ENCODE measurements around the gene OLFM1.
A peak's percentile ranks its signal among the peaks of the same experiment; 100 is the strongest.

The OLFM1 gene

GRCh38 chr9:135090081-135090480 lies 2.6 kb downstream of the OLFM1 start:
- DNase-seq (ENCODE audit: low spot score) = no peak

- DNase-seq (ENCODE audit: low spot score) = no peak
Measured at GRCh38 chr9:135090547-135090946, 3.1 kb downstream of the OLFM1 start.

- no peak for DNase-seq (ENCODE audit: low spot score)
Measured at GRCh38 chr9:135091545-135091944, 4.1 kb downstream of the OLFM1 start.

DNA sequence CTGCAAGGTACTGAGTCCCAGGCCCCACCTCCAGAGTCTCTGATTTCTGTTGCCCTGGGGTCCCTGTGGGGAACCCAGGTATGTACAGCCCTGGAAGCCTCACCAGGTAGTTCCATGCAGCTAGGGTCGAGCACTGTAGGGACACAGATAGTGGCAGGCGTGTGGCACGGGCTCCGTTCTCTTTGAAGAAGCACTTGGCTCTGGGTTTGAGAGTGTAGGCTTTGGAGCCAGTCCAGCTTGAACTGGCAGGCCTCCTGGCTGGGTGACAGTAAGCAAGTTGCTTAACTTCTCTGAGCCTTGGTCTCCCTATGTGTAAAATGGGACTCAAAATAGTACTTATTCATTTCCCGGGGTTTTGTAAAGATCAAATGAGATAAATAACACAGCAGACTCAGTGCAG lies 5.6 kb downstream of the OLFM1 start:
- no peak for DNase-seq (ENCODE audit: low spot score)

DNA sequence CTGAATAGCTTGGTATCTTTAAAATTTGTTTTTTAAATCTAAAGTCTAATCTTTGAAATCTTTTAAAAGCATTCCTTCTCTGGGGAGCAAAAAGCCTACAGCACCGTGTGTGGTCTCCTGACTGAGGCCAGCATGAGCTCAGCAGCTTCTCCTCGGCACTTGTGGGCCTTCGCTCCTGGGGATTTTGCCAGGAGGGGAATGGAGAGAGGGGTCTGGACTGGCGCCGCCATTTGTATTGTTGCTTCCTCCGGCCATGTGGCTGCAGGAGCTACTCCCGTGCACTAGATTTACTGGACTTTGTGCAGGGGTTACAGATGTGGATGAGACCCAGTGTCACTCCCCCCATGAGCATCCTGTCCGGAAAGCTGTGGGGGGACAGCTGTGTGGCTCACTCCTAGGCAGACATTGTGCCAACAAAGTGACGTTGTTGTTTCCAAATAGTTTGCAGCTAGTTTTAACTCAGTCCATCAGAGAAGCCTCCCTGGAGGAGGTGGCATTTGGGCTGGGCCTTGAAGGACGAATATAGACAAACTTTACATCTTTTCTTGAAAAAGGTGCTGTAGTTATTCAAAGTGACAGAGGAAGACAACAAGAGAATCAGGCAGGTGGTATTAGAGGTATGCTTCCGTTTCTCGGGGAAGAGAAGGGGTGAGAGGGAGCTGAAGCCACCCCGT lies 6.6 kb downstream of the OLFM1 start:
- no peak for DNase-seq (ENCODE audit: low spot score)

- DNase-seq (ENCODE audit: low spot score) = no peak
Measured at GRCh38 chr9:135095470-135096407, 8.3 kb downstream of the OLFM1 start.

DNA sequence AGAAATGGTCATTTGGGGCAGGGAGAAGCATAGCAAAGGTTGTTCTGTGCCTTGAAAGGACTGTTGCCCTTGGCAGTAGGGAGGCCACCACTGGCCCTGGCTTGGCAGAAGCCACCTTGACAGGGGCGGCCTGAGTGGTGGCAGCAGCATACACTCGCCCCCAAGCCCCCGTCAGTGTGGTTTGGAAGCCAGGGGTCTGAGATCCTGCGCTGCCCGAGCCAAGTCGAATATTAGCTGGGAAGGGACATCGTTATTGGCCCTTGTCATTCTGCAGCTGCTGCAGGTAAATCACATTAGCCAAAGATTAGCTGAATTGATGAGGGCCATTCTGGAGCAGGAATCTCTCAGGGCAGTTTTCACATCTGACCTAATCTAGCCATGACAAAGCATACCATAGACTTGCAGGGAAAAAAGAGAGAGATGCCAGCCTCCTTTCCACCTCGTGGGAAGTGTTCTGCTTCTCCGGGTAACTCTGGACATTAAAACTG lies 9.0 kb downstream of the OLFM1 start:
- no peak for DNase-seq (ENCODE audit: low spot score)

GRCh38 chr9:135098400-135099105 lies 11.1 kb downstream of the OLFM1 start:
- DNase-seq (ENCODE audit: low spot score) = no peak

DNA sequence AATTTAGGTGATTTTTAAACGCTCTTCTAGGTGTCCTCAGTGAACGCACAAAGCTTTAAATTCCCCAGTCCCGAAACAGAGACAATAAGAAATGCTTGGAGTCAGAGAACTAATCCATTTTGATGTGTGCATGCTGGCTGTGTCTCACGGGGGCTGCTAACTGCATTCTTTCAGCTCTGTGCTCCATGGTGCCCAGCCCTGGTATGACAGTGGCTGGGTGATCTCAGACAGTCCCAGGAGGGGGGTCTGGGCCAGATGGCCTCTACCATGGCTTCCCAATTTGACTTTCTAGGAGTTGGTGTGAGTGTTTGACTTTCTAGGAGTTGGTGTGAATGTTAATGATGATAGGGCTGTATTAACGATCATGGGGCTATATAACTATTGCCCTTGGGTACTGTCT lies 12.1 kb downstream of the OLFM1 start:
- no peak for DNase-seq (ENCODE audit: low spot score)

- DNase-seq (ENCODE audit: low spot score) = peak; percentile 71
Measured at GRCh38 chr9:135100241-135100681, 12.8 kb downstream of the OLFM1 start.

GRCh38 chr9:135100725-135101410 lies 13.4 kb downstream of the OLFM1 start:
- no peak for DNase-seq (ENCODE audit: low spot score)

DNA sequence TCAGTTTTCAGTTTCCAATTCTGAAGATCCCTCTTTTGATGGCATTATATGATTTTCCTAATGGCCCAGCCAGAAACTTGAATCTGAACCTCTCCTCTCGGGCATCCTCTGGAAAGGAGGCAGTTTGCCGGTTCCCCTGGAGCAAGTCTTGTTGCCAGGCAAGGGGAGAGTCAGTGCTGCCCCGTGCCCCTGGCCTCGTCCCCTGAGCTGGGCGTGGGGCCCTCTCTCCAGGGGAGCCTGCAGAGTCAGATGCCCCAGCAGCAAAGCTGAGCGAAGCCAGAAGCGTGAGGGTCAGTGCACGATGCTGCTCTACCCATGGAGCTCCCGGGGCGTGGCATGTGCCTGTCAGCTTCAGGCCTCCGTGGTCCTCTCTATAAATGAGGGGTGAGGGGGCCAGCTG lies 14.0 kb downstream of the OLFM1 start:
- DNase-seq (ENCODE audit: low spot score) = no peak

- no peak for DNase-seq (ENCODE audit: low spot score)
Measured at GRCh38 chr9:135101926-135102325, 14.5 kb downstream of the OLFM1 start.

GRCh38 chr9:135102331-135102730 lies 14.9 kb downstream of the OLFM1 start:
- DNase-seq (ENCODE audit: low spot score) = no peak

- no peak for DNase-seq (ENCODE audit: low spot score)
Measured at GRCh38 chr9:135103001-135103446, 15.6 kb downstream of the OLFM1 start.

DNA sequence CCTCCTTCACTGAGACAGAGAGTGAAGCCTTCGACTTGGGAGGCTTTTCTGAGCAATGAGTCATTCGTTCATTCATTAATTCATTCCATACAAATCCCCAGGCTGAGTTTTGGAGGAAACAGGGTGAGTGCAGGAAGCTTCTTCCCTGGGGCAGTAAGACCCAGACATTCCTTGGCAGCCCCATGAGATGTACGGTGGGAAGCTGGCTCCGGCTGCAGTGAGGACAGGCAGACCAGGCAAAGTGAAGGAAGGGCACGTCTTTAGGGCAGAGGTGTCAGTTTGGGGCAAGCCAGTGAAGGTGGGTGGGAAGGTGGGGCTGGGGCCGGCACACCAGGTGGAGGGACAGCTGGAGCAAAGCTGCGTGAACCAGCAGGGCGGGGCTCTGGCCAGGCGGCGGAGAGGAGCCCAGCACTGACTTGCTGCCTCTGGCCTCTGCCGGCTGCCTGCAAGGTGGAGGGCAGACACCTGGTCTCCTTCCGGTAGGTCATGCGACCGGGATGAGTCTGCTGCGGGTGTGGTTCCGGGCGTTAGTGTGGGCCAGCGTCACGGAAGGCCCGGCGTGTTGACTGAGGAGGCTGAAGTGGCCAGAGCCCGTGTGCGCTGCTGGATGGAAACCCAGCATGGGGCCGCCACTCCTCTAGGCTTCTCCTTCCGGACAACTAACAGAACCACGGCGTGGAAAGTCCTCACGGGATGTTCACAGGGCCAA lies 16.6 kb downstream of the OLFM1 start:
- no peak for DNase-seq (ENCODE audit: low spot score)

DNA sequence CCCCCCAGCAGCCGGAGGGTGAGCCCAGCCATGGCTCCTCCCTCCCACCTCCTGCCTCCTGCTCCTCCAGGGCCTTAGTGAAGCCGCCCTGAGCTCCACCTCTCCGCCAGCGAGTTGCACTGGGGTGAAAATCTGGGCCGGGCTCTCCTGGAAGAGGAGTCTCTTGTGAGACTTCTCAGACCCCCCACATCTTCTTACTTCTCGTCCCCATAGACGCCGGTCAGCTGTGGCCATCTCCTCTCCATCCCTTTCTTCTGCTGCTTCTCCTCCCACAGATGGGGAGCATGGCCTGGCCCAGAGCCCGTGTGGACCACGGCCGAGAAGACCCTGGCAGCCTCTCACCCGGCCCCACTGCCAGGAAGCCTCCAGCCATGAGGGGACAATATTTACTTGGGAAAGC lies 17.3 kb downstream of the OLFM1 start:
- DNase-seq (ENCODE audit: low spot score) = no peak

DNA sequence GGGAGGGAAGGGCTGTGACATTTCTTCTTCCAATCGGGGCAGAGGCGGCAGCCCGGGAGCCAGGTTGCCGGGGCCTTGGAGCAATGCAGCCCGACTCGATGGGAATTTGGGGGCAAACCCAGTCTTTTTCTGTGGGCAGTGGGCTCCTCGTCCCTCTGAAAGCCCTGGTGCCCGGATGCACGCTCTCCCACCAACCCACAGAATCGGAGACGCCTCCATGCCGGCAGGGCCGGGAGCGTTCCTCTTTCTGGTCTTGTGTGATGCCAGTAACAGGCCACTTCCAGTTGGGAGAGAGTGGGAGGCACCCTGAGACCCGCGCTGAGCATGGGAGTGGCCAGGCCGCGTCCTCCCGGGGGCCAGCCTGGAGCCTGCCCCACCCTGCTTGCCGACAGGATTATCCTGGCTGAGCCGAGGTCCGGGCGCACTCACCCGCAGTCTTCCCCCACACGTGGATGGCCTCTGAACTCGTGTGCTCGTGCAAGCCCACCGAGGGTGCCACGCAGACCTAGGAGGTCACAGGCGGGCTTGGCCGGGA lies 17.8 kb downstream of the OLFM1 start:
- DNase-seq (ENCODE audit: low spot score) = no peak

- DNase-seq (ENCODE audit: low spot score) = no peak
Measured at GRCh38 chr9:135105938-135106491, 18.5 kb downstream of the OLFM1 start.

DNA sequence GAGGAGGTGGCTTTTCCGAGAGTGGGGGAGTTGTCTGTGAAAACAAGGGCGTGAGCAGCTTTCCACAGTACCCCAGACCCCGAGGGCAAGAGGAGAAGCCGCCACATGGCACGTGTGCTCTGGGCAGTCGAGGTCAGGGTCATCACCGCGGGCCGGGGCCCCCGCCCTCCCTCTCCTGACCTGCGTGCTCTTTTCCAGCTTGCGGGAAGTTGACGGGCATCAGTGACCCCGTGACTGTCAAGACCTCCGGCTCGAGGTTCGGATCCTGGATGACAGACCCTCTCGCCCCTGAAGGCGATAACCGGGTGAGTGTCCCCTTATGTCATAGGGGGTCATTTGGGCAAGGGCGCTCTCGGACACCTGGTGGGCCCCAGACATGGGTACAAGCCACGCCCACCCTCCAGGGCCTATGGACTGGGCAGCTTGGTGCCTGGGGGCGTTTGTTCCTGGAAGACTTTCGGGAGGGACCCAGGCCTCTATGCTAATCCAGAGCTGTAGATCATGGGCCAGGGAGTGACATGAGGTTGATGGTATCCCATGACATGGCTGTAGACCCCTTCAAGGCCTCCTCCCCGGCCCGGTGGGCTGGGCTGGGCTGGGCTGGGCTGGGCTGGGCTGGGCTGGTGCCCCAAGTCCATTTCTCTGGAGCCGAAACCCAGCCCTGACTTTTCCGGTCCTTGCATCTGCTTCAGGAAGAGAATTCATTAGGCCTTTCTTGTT lies 19.2 kb downstream of the OLFM1 start:
- no peak for DNase-seq (ENCODE audit: low spot score)

Measured in D341Med (cell line).